Loucy (cell line): ENCODE data around the gene NDEL1.
A peak's percentile ranks its signal among the peaks of the same experiment; 100 is the strongest.

Experiments used
- H2AFZ ChIP-seq: fragments of 200-600 bp; sonication (generic); 2 replicates; pipeline ENCODE4 v1.6.0; 2016; ENCODE audit warnings: antibody characterized with exemption, mild to moderate bottlenecking, low read length, moderate library complexity
- H3F3A ChIP-seq: fragments of 200-600 bp; 2 replicates; pipeline ENCODE4 v1.6.0; 2016; ENCODE audit warnings: antibody characterized with exemption, low read depth, mild to moderate bottlenecking
- H3K27me3 ChIP-seq: fragments of 200-600 bp; sonication (generic); 2 replicates; pipeline ENCODE4 v1.6.1; 2014; ENCODE audit warnings: low read length, mild to moderate bottlenecking; ENCODE audit not compliant: insufficient read depth, poor library complexity, severe bottlenecking
- H3K36me3 ChIP-seq: fragments of 200-600 bp; sonication (generic); 2 replicates; pipeline ENCODE4 v1.6.1; 2016; ENCODE audit warnings: low read length; ENCODE audit not compliant: insufficient read depth
- H3K4me1 ChIP-seq: fragments of 200-600 bp; sonication (generic); 2 replicates; pipeline ENCODE4 v1.5.1; 2014; ENCODE audit warnings: low read length, mild to moderate bottlenecking; ENCODE audit not compliant: insufficient read depth, poor library complexity, severe bottlenecking
- H3K4me2 ChIP-seq: fragments of 200-600 bp; sonication (generic); 2 replicates; pipeline ENCODE4 v1.6.0; 2014; ENCODE audit warnings: antibody characterized with exemption, low read length, low read depth, mild to moderate bottlenecking; ENCODE audit not compliant: poor library complexity, severe bottlenecking
- H3K4me3 ChIP-seq: fragments of 200-600 bp; sonication (generic); 2 replicates; pipeline ENCODE4 v1.5.1; 2014; ENCODE audit warnings: low read length, mild to moderate bottlenecking, mixed read lengths; ENCODE audit not compliant: poor library complexity, severe bottlenecking
- H3K79me2 ChIP-seq: fragments of 200-600 bp; sonication (generic); 2 replicates; pipeline ENCODE4 v1.6.1; 2014; ENCODE audit warnings: low read length; ENCODE audit not compliant: insufficient read depth
- H3K9ac ChIP-seq: fragments of 200-600 bp; sonication (generic); 2 replicates; pipeline ENCODE4 v1.6.0; 2014; ENCODE audit warnings: mild to moderate bottlenecking, low read depth, low read length, moderate library complexity; ENCODE audit not compliant: poor library complexity, severe bottlenecking
- H3K9me2 ChIP-seq: fragments of 200-600 bp; sonication (generic); replicated peaks from 2 replicates; pipeline ENCODE4 v1.6.1; 2016; ENCODE audit warnings: low read depth, low read length, mixed read lengths
- H3K9me3 ChIP-seq: fragments of 200-600 bp; sonication (generic); 2 replicates; pipeline ENCODE4 v1.6.1; 2014; ENCODE audit warnings: mild to moderate bottlenecking, antibody characterized with exemption, low read length, low read depth; ENCODE audit not compliant: insufficient read depth
- H4K20me1 ChIP-seq: fragments of 200-600 bp; sonication (generic); 2 replicates; pipeline ENCODE4 v1.6.0; 2014; ENCODE audit warnings: antibody characterized with exemption, low read length, mild to moderate bottlenecking; ENCODE audit not compliant: insufficient read depth, poor library complexity, severe bottlenecking
- EZH2phosphoT487 ChIP-seq: fragments of 200-600 bp; IDR thresholded peaks from 2 replicates; pipeline ENCODE4 v1.6.1; 2018; ENCODE audit warnings: antibody characterized with exemption, mild to moderate bottlenecking, moderate library complexity, borderline replicate concordance
- TF ChIP-seq, protein P1 (sequence below): fragments of 200-600 bp; sonication (generic); conservative IDR thresholded peaks from 2 replicates; pipeline ENCODE4 v1.5.1; 2014; ENCODE audit warnings: mild to moderate bottlenecking, antibody characterized with exemption, low read length

The NDEL1 gene

DNA sequence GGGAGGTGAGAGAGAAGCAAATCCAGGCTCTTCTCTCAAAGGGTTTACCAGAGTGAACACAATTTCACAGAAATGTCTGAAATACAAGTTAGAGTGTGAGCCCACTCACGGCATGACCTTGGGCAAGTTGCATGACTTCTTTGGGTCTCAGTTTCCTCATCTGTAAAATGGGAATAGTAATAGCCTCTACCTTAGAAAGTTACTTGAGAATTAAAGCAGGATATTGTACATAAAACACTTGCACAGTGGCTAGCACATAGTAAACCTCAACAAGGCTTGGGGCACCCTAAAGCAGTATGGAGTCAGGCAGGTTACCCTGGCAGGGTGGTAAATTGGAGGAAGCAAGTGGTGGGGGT lies 24.8 kb upstream of the NDEL1 start:
- H3K9me2 ChIP-seq, result no peaks in the 10 kb centered on the region
- H4K20me1 ChIP-seq, result no peaks in the 10 kb centered on the region
- no peaks in the 10 kb centered on the region for H3K79me2 ChIP-seq
- peaks cover 10% of the 10 kb centered on the region for H3K4me1 ChIP-seq
- no peak overlapping the region for H3K9ac ChIP-seq
- no peak overlapping the region for H3K4me2 ChIP-seq
- H3K9me3 ChIP-seq, result no peaks in the 10 kb centered on the region
- no peaks in the 10 kb centered on the region for H3K27me3 ChIP-seq
- no peaks in the 10 kb centered on the region for H3F3A ChIP-seq
- H3K36me3 ChIP-seq, result no peaks in the 10 kb centered on the region
- no peak overlapping the region for H3K4me3 ChIP-seq
- TF ChIP-seq, protein P1, sequence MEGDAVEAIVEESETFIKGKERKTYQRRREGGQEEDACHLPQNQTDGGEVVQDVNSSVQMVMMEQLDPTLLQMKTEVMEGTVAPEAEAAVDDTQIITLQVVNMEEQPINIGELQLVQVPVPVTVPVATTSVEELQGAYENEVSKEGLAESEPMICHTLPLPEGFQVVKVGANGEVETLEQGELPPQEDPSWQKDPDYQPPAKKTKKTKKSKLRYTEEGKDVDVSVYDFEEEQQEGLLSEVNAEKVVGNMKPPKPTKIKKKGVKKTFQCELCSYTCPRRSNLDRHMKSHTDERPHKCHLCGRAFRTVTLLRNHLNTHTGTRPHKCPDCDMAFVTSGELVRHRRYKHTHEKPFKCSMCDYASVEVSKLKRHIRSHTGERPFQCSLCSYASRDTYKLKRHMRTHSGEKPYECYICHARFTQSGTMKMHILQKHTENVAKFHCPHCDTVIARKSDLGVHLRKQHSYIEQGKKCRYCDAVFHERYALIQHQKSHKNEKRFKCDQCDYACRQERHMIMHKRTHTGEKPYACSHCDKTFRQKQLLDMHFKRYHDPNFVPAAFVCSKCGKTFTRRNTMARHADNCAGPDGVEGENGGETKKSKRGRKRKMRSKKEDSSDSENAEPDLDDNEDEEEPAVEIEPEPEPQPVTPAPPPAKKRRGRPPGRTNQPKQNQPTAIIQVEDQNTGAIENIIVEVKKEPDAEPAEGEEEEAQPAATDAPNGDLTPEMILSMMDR, result no peak
- TF ChIP-seq EZH2phosphoT487, result no peak
- H2AFZ ChIP-seq, result no peak overlapping the region

DNA sequence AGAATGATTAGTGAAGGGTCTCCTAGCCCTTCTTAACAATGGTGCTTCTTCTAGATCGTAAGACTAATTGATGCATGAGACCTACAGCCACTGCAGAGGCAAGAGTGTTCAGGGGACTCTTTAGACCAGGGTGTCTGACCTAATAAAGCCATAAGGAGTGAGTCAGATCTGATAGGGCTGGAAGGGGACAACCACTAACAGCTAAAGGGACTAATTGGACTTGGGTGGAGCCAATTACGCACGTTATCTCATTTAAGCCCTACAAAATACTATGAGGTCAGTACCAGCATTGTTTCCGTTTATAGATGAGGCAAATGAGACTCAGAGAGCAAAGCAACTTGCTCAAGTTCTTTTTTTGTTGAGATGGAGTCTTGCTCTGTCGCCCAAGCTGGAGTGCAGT lies 23.6 kb upstream of the NDEL1 start:
- Histone ChIP-seq H2AFZ (no peak overlapping the region), H3K4me1 (peaks cover 10% of the 10 kb centered on the region), H4K20me1 (no peaks in the 10 kb centered on the region), H3K27me3 (no peaks in the 10 kb centered on the region), H3K9ac (no peak overlapping the region), H3K9me2 (no peaks in the 10 kb centered on the region), H3F3A (no peaks in the 10 kb centered on the region), H3K9me3 (no peaks in the 10 kb centered on the region), H3K4me2 (no peak overlapping the region), H3K36me3 (no peaks in the 10 kb centered on the region), H3K4me3 (no peak overlapping the region), H3K79me2 (no peaks in the 10 kb centered on the region)
- TF ChIP-seq EZH2phosphoT487, result no peak
- TF ChIP-seq, protein P1, result no peak

DNA sequence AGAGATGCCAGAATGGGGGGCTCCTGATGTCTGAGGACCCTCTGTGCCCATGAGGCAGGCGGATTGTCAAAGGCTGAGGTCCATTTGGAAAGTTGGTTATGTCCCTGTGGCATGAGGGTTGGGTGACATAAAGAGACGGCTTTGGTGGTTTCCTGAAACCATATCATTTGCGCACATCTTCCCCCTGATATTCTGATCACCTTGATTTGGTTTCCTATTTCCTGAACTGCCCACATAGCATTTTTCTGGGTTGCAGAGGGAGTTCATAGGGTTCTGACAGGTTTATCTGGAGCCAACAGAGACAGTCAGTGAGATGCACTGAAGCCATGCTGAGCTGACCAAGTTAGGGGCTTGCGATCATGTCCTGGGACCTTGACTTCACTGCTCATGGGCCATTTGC lies 22.4 kb upstream of the NDEL1 start:
- Histone ChIP-seq H3F3A (no peaks in the 10 kb centered on the region), H2AFZ (no peak overlapping the region), H3K4me2 (peak overlapping the region; percentile 5), H3K9ac (no peak overlapping the region), H3K4me3 (no peak overlapping the region), H3K9me3 (no peaks in the 10 kb centered on the region), H3K79me2 (no peaks in the 10 kb centered on the region), H3K9me2 (no peaks in the 10 kb centered on the region), H3K27me3 (no peaks in the 10 kb centered on the region), H3K4me1 (peaks cover 10% of the 10 kb centered on the region), H4K20me1 (no peaks in the 10 kb centered on the region), H3K36me3 (no peaks in the 10 kb centered on the region)
- TF ChIP-seq EZH2phosphoT487, result no peak
- TF ChIP-seq, protein P1, result no peak
